GM21737 (cell line): Measurements from ENCODE around the gene COX7B.
"Not testable (repeated sequence)": the region's sequence is repeated elsewhere in the genome, so short reads cannot be mapped to it uniquely, and the experiment has no call there.

Experiments
- ATAC-seq: cut with Tn5 transposase; IDR thresholded peaks from one replicate; pipeline ENCODE4 v1.9.1; 2021; ENCODE audit warnings: mild to moderate bottlenecking, moderate library complexity; ENCODE audit not compliant: unreplicated experiment

The COX7B gene

GRCh38 chrX:77945031-77945430 lies 45.8 kb downstream of the COX7B start:
- ATAC-seq, result not testable (repeated sequence)

- no peak for ATAC-seq
These were observed 46.8 kb downstream of the COX7B start for GRCh38 chrX:77945910-77946545.

GRCh38 chrX:77946571-77946970 lies 47.3 kb downstream of the COX7B start:
- ATAC-seq, result no peak

- ATAC-seq, result no peak
These were observed 50.6 kb downstream of the COX7B start for GRCh38 chrX:77949840-77950239.

- no peak for ATAC-seq
These were observed 52.9 kb downstream of the COX7B start for GRCh38 chrX:77952173-77952572.

GRCh38 chrX:77953302-77953701 lies 54.0 kb downstream of the COX7B start:
- no peak for ATAC-seq

GRCh38 chrX:77953708-77954107 lies 54.4 kb downstream of the COX7B start:
- ATAC-seq, result no peak
